Measurements from ENCODE around the gene TNFRSF17. TPM values are rescaled to one million over a fixed set of nuclear protein-coding genes. Genes with fewer than 3 reads are reported as not detected.
"Not testable (repeated sequence)": the region's sequence is repeated elsewhere in the genome, so short reads cannot be mapped to it uniquely, and the experiment has no call there.

The TNFRSF17 gene
- total RNA-seq = not detected in 2 replicates

- Histone ChIP-seq H4K20me1 (ENCODE audit: insufficient read depth, low read length) (no peaks in the 10 kb centered on the region), H2AFZ (ENCODE audit: low read length) (no peak within 1 kb of the TSS), H3K79me2 (ENCODE audit: insufficient read depth, low read length) (no peaks in the 10 kb centered on the region), H3K27me3 (ENCODE audit: insufficient read depth, low read length) (no peaks in the 10 kb centered on the region), H3K27ac (ENCODE audit: low read depth, low read length) (no peak within 1 kb of the TSS), H3K4me2 (ENCODE audit: insufficient read depth, low read length) (peak within 1 kb of the TSS; percentile 0), H3K4me1 (ENCODE audit: insufficient read depth, low read length) (no peaks in the 10 kb centered on the region), H3K36me3 (ENCODE audit: insufficient read depth, low read length) (no peaks in the 10 kb centered on the region), H3K9me3 (ENCODE audit: low read depth, low read length) (no peaks in the 10 kb centered on the region), H3K4me3 (ENCODE audit: insufficient read depth, low read length) (no peak within 1 kb of the TSS)
- DNase-seq (ENCODE audit: insufficient read length, low spot score, missing footprints) = no peak
- no peak for TF ChIP-seq CTCF (IDR thresholded peaks at IDR 0.05; ENCODE audit: extremely low read depth, low read depth, low read length)
Observed at GRCh38 chr16:11964761-11965551, at the start of gene TNFRSF17. Gene TNFRSF17, plus strand, starts transcription at chr16:11965210. Its CDS starts 115 bp downstream, at chr16:11965325.

GRCh38 chr16:11915644-11916523, 49.1 kb upstream of the TNFRSF17 start, which contains the start of gene GSPT1:
Gene GSPT1, minus strand, starts transcription at chr16:11915956. Its CDS starts 236 bp downstream, at chr16:11915720.
- Histone ChIP-seq H3K9me3 (ENCODE audit: low read depth, low read length) (no peaks in the 10 kb centered on the region), H3K4me2 (ENCODE audit: insufficient read depth, low read length) (peak within 1 kb of the TSS; percentile 98), H4K20me1 (ENCODE audit: insufficient read depth, low read length) (peaks cover 26% of the 10 kb centered on the region), H3K27ac (ENCODE audit: low read depth, low read length) (peak within 1 kb of the TSS; percentile 77), H3K79me2 (ENCODE audit: insufficient read depth, low read length) (peaks cover 45% of the 10 kb centered on the region), H3K27me3 (ENCODE audit: insufficient read depth, low read length) (no peaks in the 10 kb centered on the region), H3K4me3 (ENCODE audit: insufficient read depth, low read length) (peak within 1 kb of the TSS; percentile 93), H2AFZ (ENCODE audit: low read length) (peak within 1 kb of the TSS; percentile 93), H3K36me3 (ENCODE audit: insufficient read depth, low read length) (no peaks in the 10 kb centered on the region), H3K4me1 (ENCODE audit: insufficient read depth, low read length) (peaks cover 33% of the 10 kb centered on the region)
- peak; percentile 98 for DNase-seq (ENCODE audit: insufficient read length, low spot score, missing footprints)
- no peak for TF ChIP-seq CTCF (IDR thresholded peaks at IDR 0.05; ENCODE audit: extremely low read depth, low read depth, low read length)

GRCh38 chr16:11916524-11917285, 48.3 kb upstream of the TNFRSF17 start:
- Histone ChIP-seq H3K9me3 (ENCODE audit: low read depth, low read length) (no peaks in the 10 kb centered on the region), H3K4me1 (ENCODE audit: insufficient read depth, low read length) (peaks cover 29% of the 10 kb centered on the region), H3K27me3 (ENCODE audit: insufficient read depth, low read length) (no peaks in the 10 kb centered on the region), H3K4me2 (ENCODE audit: insufficient read depth, low read length) (peak overlapping the region; percentile 85), H4K20me1 (ENCODE audit: insufficient read depth, low read length) (peaks cover 24% of the 10 kb centered on the region), H3K4me3 (ENCODE audit: insufficient read depth, low read length) (peak overlapping the region; percentile 93), H3K36me3 (ENCODE audit: insufficient read depth, low read length) (no peaks in the 10 kb centered on the region), H3K79me2 (ENCODE audit: insufficient read depth, low read length) (peaks cover 37% of the 10 kb centered on the region), H2AFZ (ENCODE audit: low read length) (peak overlapping the region; percentile 76), H3K27ac (ENCODE audit: low read depth, low read length) (peak overlapping the region; percentile 70)
- DNase-seq (ENCODE audit: insufficient read length, low spot score, missing footprints) = peak; percentile 94
- TF ChIP-seq CTCF (IDR thresholded peaks at IDR 0.05; ENCODE audit: extremely low read depth, low read depth, low read length) = peak; percentile 31

GRCh38 chr16:11924046-11924445, 41.0 kb upstream of the TNFRSF17 start:
- not testable (repeated sequence) for H3K4me1 ChIP-seq (ENCODE audit: insufficient read depth, low read length); H3K27me3 ChIP-seq (ENCODE audit: insufficient read depth, low read length); H3K4me3 ChIP-seq (ENCODE audit: insufficient read depth, low read length); DNase-seq (ENCODE audit: insufficient read length, low spot score, missing footprints); H3K79me2 ChIP-seq (ENCODE audit: insufficient read depth, low read length); H3K36me3 ChIP-seq (ENCODE audit: insufficient read depth, low read length); H2AFZ ChIP-seq (ENCODE audit: low read length); H3K4me2 ChIP-seq (ENCODE audit: insufficient read depth, low read length); H3K27ac ChIP-seq (ENCODE audit: low read depth, low read length); H3K9me3 ChIP-seq (ENCODE audit: low read depth, low read length); H4K20me1 ChIP-seq (ENCODE audit: insufficient read depth, low read length)

- not testable (repeated sequence) for H3K4me3 ChIP-seq (ENCODE audit: insufficient read depth, low read length); DNase-seq (ENCODE audit: insufficient read length, low spot score, missing footprints); H3K9me3 ChIP-seq (ENCODE audit: low read depth, low read length); H3K79me2 ChIP-seq (ENCODE audit: insufficient read depth, low read length); H3K36me3 ChIP-seq (ENCODE audit: insufficient read depth, low read length); H3K4me2 ChIP-seq (ENCODE audit: insufficient read depth, low read length); H3K27ac ChIP-seq (ENCODE audit: low read depth, low read length); H3K4me1 ChIP-seq (ENCODE audit: insufficient read depth, low read length); H4K20me1 ChIP-seq (ENCODE audit: insufficient read depth, low read length); H3K27me3 ChIP-seq (ENCODE audit: insufficient read depth, low read length); H2AFZ ChIP-seq (ENCODE audit: low read length)
Observed at GRCh38 chr16:11927350-11927749, 37.7 kb upstream of the TNFRSF17 start.

GRCh38 chr16:11941945-11942344, 23.1 kb upstream of the TNFRSF17 start, which contains the start of gene NPIPB2:
Gene NPIPB2, minus strand, starts transcription at chr16:11942045. Its CDS starts 0 bp downstream, at chr16:11942045.
- H2AFZ ChIP-seq (ENCODE audit: low read length); H3K4me3 ChIP-seq (ENCODE audit: insufficient read depth, low read length); H3K27me3 ChIP-seq (ENCODE audit: insufficient read depth, low read length): not testable (repeated sequence)

More at GRCh38 chr16:11941945-11942344, 23.1 kb upstream of the TNFRSF17 start, which contains the start of gene NPIPB2:
- not testable (repeated sequence) for H4K20me1 ChIP-seq (ENCODE audit: insufficient read depth, low read length); DNase-seq (ENCODE audit: insufficient read length, low spot score, missing footprints); H3K4me2 ChIP-seq (ENCODE audit: insufficient read depth, low read length); H3K79me2 ChIP-seq (ENCODE audit: insufficient read depth, low read length); H3K9me3 ChIP-seq (ENCODE audit: low read depth, low read length); H3K36me3 ChIP-seq (ENCODE audit: insufficient read depth, low read length); H3K27ac ChIP-seq (ENCODE audit: low read depth, low read length); H3K4me1 ChIP-seq (ENCODE audit: insufficient read depth, low read length)
